Sigmoid colon (tissue), 7 donors: ENCODE results near the gene TECR. TPM values are rescaled to one million over a fixed set of nuclear protein-coding genes. Genes with fewer than 3 reads are reported as not detected.

Experiments
- DNase-seq: peaks from one replicate; pipeline ENCODE4 v3.0.0-alpha.2; 2019
- H3K27ac ChIP-seq, 4 donors: fragments of 200-600 bp; sonication (generic); one replicate each; pipeline ENCODE4 v1.5.1; 2016 to 2019; ENCODE audit warnings: mild to moderate bottlenecking in 1 of 4
- H3K27me3 ChIP-seq, 3 donors: fragments of 200-600 bp; sonication (generic); one replicate each; pipeline ENCODE4 v1.5.1; 2019; ENCODE audit warnings: mild to moderate bottlenecking in 1 of 3
- H3K36me3 ChIP-seq, 4 donors: fragments of 200-600 bp; sonication (generic); one replicate each; pipeline ENCODE4 v1.5.1; 2016 to 2019
- H3K4me1 ChIP-seq, 4 donors: fragments of 200-600 bp; sonication (generic); one replicate each; pipeline ENCODE4 v1.5.1; 2017 to 2019
- H3K4me3 ChIP-seq, 4 donors: fragments of 200-600 bp; sonication (generic); one replicate each; pipeline ENCODE4 v1.5.1; 2017 to 2019; ENCODE audit warnings: mild to moderate bottlenecking in 2 of 4, moderate library complexity in 1 of 4
- H3K9me3 ChIP-seq, 4 donors: fragments of 200-600 bp in 3 of 4; sonication (generic) in 3 of 4; one replicate each; pipeline versions ENCODE4 v1.5.1 to v1.6.1; 2013 to 2019
- CTCF ChIP-seq, 4 experiments: fragments of 450-650 bp in 3 of 4; fragments of 200-600 bp in 1 of 4; IDR thresholded peaks; one replicate each; pipeline ENCODE4 v1.5.1; 2016 to 2019; ENCODE audit warnings: antibody characterized with exemption in 4 of 4, mild to moderate bottlenecking in 3 of 4, moderate library complexity in 2 of 4
- EP300 ChIP-seq, 4 donors: sonication (generic); formaldehyde crosslinking; IDR thresholded peaks; one replicate each; pipeline ENCODE4 v1.6.1; 2017; ENCODE audit warnings: antibody characterized with exemption in 4 of 4
- POLR2A ChIP-seq, 2 donors: fragments of 450-650 bp; IDR thresholded peaks; one replicate each; pipeline ENCODE4 v1.6.1; 2016; ENCODE audit warnings: antibody characterized with exemption in 2 of 2, mild to moderate bottlenecking in 2 of 2, moderate library complexity in 2 of 2
- POLR2AphosphoS5 ChIP-seq, 4 donors: sonication (generic); formaldehyde crosslinking; IDR thresholded peaks; one replicate each; pipeline ENCODE4 v1.6.1; 2017; ENCODE audit warnings: antibody characterized with exemption in 4 of 4
- WGBS, 2 donors: extraction: QIAGEN DNeasy Blood & Tissue Kit; methylation state at CpG; one replicate each; pipeline ENCODE4 v1.1.7; 2013; 5-methylcytosine and 5-hydroxymethylcytosine counted together
- intact Hi-C: fragments of 100-400 bp; cut with DNase I; formaldehyde crosslinking; loops from one replicate; pipeline ENCODE4 v1.15.1; 2023
- polyA plus RNA-seq, 3 donors: library from polyadenylated mRNA; stranded (reverse); fragments of 200-250 nt; gene quantifications; one replicate each; pipeline ENCODE4 v1.2.3, GENCODE V29; 2013
- total RNA-seq, 4 donors: library from RNA; depleted of rRNA; stranded (reverse); fragments of >200 nt; gene quantifications; one replicate each; pipeline ENCODE4 v1.1.0, GENCODE V29; 2016
- donor health status: healthy with polysubstance abuse.
- donor health status: Bipolar disorder and iron deficiency.
- donor health status: healthy.

Gene TECR
- total and polyA plus RNA-seq, 7 donors: 20.6 to 139 (median 32.4) TPM

- 91 to 94% methylated on average over 35 of the region's 35 CpGs for WGBS, 2 donors
- no peaks in the 10 kb centered on the region for H3K27me3 ChIP-seq
- peaks cover 0 to 9% (median 7%) of the 10 kb centered on the region in 4 donors for H3K4me1 ChIP-seq
- peaks cover 0 to 32% (median 4%) of the 10 kb centered on the region in 4 donors for H3K36me3 ChIP-seq
- no peaks in the 10 kb centered on the region for H3K9me3 ChIP-seq
- no peak for TF ChIP-seq EP300 (IDR thresholded peaks at IDR 0.05)
- TF ChIP-seq POLR2A (IDR thresholded peaks at IDR 0.05): no peak
- TF ChIP-seq CTCF (IDR thresholded peaks at IDR 0.05): no peak
- TF ChIP-seq POLR2AphosphoS5 (IDR thresholded peaks at IDR 0.05): no peak
- H3K4me3 ChIP-seq: no peak overlapping the region
- intact Hi-C loops: no loop called here
- no peak for DNase-seq
- no peak overlapping the region for H3K27ac ChIP-seq
Measured at GRCh38 chr19:14553042-14553938, 23.9 kb downstream of the TECR start.

GRCh38 chr19:14553939-14554243, 24.5 kb downstream of the TECR start:
- Histone ChIP-seq H3K27me3 (no peaks in the 10 kb centered on the region), H3K36me3 (peaks cover 0 to 26% (median 0%) of the 10 kb centered on the region in 4 donors), H3K27ac (no peak overlapping the region), H3K4me1 (peaks cover 0 to 9% (median 7%) of the 10 kb centered on the region in 4 donors), H3K9me3 (no peaks in the 10 kb centered on the region), H3K4me3 (no peak overlapping the region)
- no peak for DNase-seq
- WGBS, 2 donors: 76 to 84% methylated on average over 9 of the region's 9 CpGs
- TF ChIP-seq CTCF (IDR thresholded peaks at IDR 0.05) (no peak), POLR2AphosphoS5 (IDR thresholded peaks at IDR 0.05) (no peak), POLR2A (IDR thresholded peaks at IDR 0.05) (no peak), EP300 (IDR thresholded peaks at IDR 0.05) (no peak)
- intact Hi-C loops: no loop called here

- 36 to 62% methylated on average over 6 of the region's 6 CpGs for WGBS, 2 donors
- no peaks in the 10 kb centered on the region for H3K27me3 ChIP-seq
- intact Hi-C loops: no loop called here
- DNase-seq: no peak
- no peaks in the 10 kb centered on the region for H3K9me3 ChIP-seq
- no peak overlapping the region for H3K27ac ChIP-seq
- no peak for TF ChIP-seq CTCF (IDR thresholded peaks at IDR 0.05)
- H3K4me3 ChIP-seq: no peak overlapping the region
- H3K4me1 ChIP-seq: peaks cover 0 to 9% (median 7%) of the 10 kb centered on the region in 4 donors
- H3K36me3 ChIP-seq: peaks cover 0 to 21% (median 0%) of the 10 kb centered on the region in 4 donors
Measured at GRCh38 chr19:14554382-14554812, 25.0 kb downstream of the TECR start.

GRCh38 chr19:14555918-14556661, 26.7 kb downstream of the TECR start:
- no peak for DNase-seq
- H3K9me3 ChIP-seq: no peaks in the 10 kb centered on the region
- intact Hi-C loops: no loop called here
- TF ChIP-seq EP300 (IDR thresholded peaks at IDR 0.05) (no peak), POLR2AphosphoS5 (IDR thresholded peaks at IDR 0.05) (no peak), CTCF (IDR thresholded peaks at IDR 0.05) (no peak), POLR2A (IDR thresholded peaks at IDR 0.05) (no peak)
- WGBS, 2 donors: 75 to 89% methylated on average over 12 of the region's 12 CpGs
- peak overlapping the region in 2 of 4 donors; percentile 7 to 22 for H3K4me3 ChIP-seq
- H3K4me1 ChIP-seq: peaks cover 0 to 9% (median 7%) of the 10 kb centered on the region in 4 donors
- no peak overlapping the region for H3K27ac ChIP-seq
- H3K27me3 ChIP-seq: no peaks in the 10 kb centered on the region
- H3K36me3 ChIP-seq: peaks cover 0 to 10% (median 0%) of the 10 kb centered on the region in 4 donors
